Small intestine (tissue), 7 donors: ENCODE measurements around the gene GNLY. TPM values are rescaled to one million over a fixed set of nuclear protein-coding genes. Genes with fewer than 3 reads are reported as not detected.
"Not testable (repeated sequence)": the region's sequence is repeated elsewhere in the genome, so short reads cannot be mapped to it uniquely, and the experiment has no call there.

Experiments used
- DNase-seq, 2 donors: peaks; one replicate each; pipeline versions ENCODE4 v3.0.0 to v3.0.0-alpha.2; 2013
- FAIRE-seq: peaks from 2 replicates; lab custom pipeline; 2012; peaks lifted over from hg19 to GRCh38; lab: Jason Lieb, UNC
- H3K27ac ChIP-seq, 3 donors: one replicate each; pipeline ENCODE4 v1.5.1; 2013; ENCODE audit warnings: low read length in 2 of 3, mild to moderate bottlenecking in 2 of 3, control low read depth in 1 of 3, inconsistent platforms in 1 of 3, low read depth in 1 of 3, moderate library complexity in 1 of 3
- H3K27me3 ChIP-seq, 3 donors: one replicate each; pipeline ENCODE4 v1.6.1; 2013; ENCODE audit warnings: low read length in 3 of 3, inconsistent platforms in 1 of 3; ENCODE audit not compliant: control insufficient read depth in 3 of 3, insufficient read depth in 3 of 3
- H3K36me3 ChIP-seq, 3 donors: one replicate each; pipeline ENCODE4 v1.6.1; 2013; ENCODE audit warnings: low read length in 3 of 3, inconsistent platforms in 1 of 3, low read depth in 1 of 3, mild to moderate bottlenecking in 1 of 3, moderate library complexity in 1 of 3; ENCODE audit not compliant: control insufficient read depth in 3 of 3, insufficient read depth in 2 of 3
- H3K4me1 ChIP-seq, 3 donors: one replicate each; pipeline ENCODE4 v1.6.1; 2013; ENCODE audit warnings: low read length in 2 of 3, inconsistent platforms in 1 of 3, low read depth in 1 of 3, mild to moderate bottlenecking in 1 of 3, moderate library complexity in 1 of 3; ENCODE audit not compliant: control insufficient read depth in 3 of 3, insufficient read depth in 2 of 3
- H3K4me3 ChIP-seq, 3 donors: one replicate each; pipeline ENCODE4 v1.5.1; 2013; ENCODE audit warnings: low read length in 3 of 3, control low read depth in 1 of 3, inconsistent platforms in 1 of 3, low read depth in 1 of 3, mild to moderate bottlenecking in 1 of 3, moderate library complexity in 1 of 3
- H3K9me3 ChIP-seq, 2 donors: one replicate each; pipeline ENCODE4 v1.6.1; 2013; ENCODE audit warnings: low read depth in 1 of 2, low read length in 1 of 2; ENCODE audit not compliant: control insufficient read depth in 2 of 2, insufficient read depth in 1 of 2
- WGBS, 3 donors: extraction: QIAGEN DNeasy Blood & Tissue Kit; methylation state at CpG; one replicate each; pipeline ENCODE4 v1.1.7; 2013; 5-methylcytosine and 5-hydroxymethylcytosine counted together
- polyA plus RNA-seq, 4 donors: library from polyadenylated mRNA; stranded (reverse) in 3 of 4; unstranded in 1 of 4; fragments of 200-250 nt in 3 of 4; fragments of 120-200 nt in 1 of 4; gene quantifications; one replicate each; pipeline versions ENCODE4 v1.2.1 to v1.2.3, GENCODE V29; 2013
- donor health status: healthy with polysubstance abuse.
- donor health status: control.
- donor health status: control.
- donor health status: Bipolar disorder and iron deficiency.
- donor health status: healthy.

GNLY gene
- polyA plus RNA-seq, 4 donors = 1.4 to 2.1 (median 1.4) TPM; not detected in 1

- FAIRE-seq (no peak), DNase-seq (no peak)
- no peaks in the 10 kb centered on the region for H3K9me3 ChIP-seq
- H3K4me3 ChIP-seq = no peak overlapping the region
- peaks cover 0 to 8% (median 3%) of the 10 kb centered on the region in 3 donors for H3K27me3 ChIP-seq
- H3K36me3 ChIP-seq = no peaks in the 10 kb centered on the region
- peaks cover 0 to 3% (median 2%) of the 10 kb centered on the region in 3 donors for H3K4me1 ChIP-seq
- H3K27ac ChIP-seq = peak overlapping the region in 1 of 3 donors; percentile 52
- 65 to 80% (median 73%) methylated on average over 15 of the region's 15 CpGs for WGBS, 3 donors
Observed at GRCh38 chr2:85712336-85712735, 18.2 kb downstream of the GNLY start.

- H3K9me3 ChIP-seq = no peaks in the 10 kb centered on the region
- peaks cover 0 to 3% (median 2%) of the 10 kb centered on the region in 3 donors for H3K4me1 ChIP-seq
- no peak for FAIRE-seq
- H3K4me3 ChIP-seq = no peak overlapping the region
- 50 to 71% (median 54%) methylated on average over 9 of the region's 9 CpGs for WGBS, 3 donors
- DNase-seq = no peak
- H3K36me3 ChIP-seq = no peaks in the 10 kb centered on the region
- H3K27ac ChIP-seq = peak overlapping the region in 1 of 3 donors; percentile 59
- peaks cover 0 to 8% (median 3%) of the 10 kb centered on the region in 3 donors for H3K27me3 ChIP-seq
Observed at GRCh38 chr2:85712849-85713612, 18.9 kb downstream of the GNLY start.

- WGBS, 3 donors = 85 to 91% (median 86%) methylated on average over 5 of the region's 5 CpGs
Observed at GRCh38 chr2:85713836-85714235, 19.7 kb downstream of the GNLY start.

GRCh38 chr2:85714421-85714820 is 20.3 kb downstream of the GNLY start:
- FAIRE-seq, H3K27ac ChIP-seq: not testable (repeated sequence)
- 72 to 89% (median 79%) methylated on average over 7 of the region's 7 CpGs for WGBS, 3 donors

More at GRCh38 chr2:85713836-85714235, 19.7 kb downstream of the GNLY start:
- Histone ChIP-seq H3K4me3 (no peak overlapping the region), H3K9me3 (no peaks in the 10 kb centered on the region), H3K27ac (no peak overlapping the region), H3K36me3 (no peaks in the 10 kb centered on the region), H3K4me1 (peaks cover 0 to 4% (median 2%) of the 10 kb centered on the region in 3 donors), H3K27me3 (peaks cover 0 to 8% (median 3%) of the 10 kb centered on the region in 3 donors)
- FAIRE-seq = no peak
- DNase-seq = no peak

GRCh38 chr2:85714841-85715240 is 20.7 kb downstream of the GNLY start:
- Histone ChIP-seq H3K4me3 (no peak overlapping the region), H3K9me3 (no peaks in the 10 kb centered on the region), H3K27ac (no peak overlapping the region), H3K4me1 (peaks cover 0 to 11% (median 2%) of the 10 kb centered on the region in 3 donors), H3K36me3 (no peaks in the 10 kb centered on the region), H3K27me3 (peaks cover 0 to 8% (median 3%) of the 10 kb centered on the region in 3 donors)
- 68 to 75% (median 71%) methylated on average over 8 of the region's 8 CpGs for WGBS, 3 donors
- FAIRE-seq (no peak), DNase-seq (no peak)

More at GRCh38 chr2:85714421-85714820, 20.3 kb downstream of the GNLY start:
- not testable (repeated sequence) for DNase-seq, H3K4me1 ChIP-seq, H3K27me3 ChIP-seq, H3K9me3 ChIP-seq, H3K36me3 ChIP-seq, H3K4me3 ChIP-seq

GRCh38 chr2:85716346-85716914 is 22.3 kb downstream of the GNLY start:
- FAIRE-seq = no peak
- Histone ChIP-seq H3K27ac (no peak overlapping the region), H3K36me3 (no peaks in the 10 kb centered on the region), H3K9me3 (no peaks in the 10 kb centered on the region), H3K4me1 (peaks cover 0 to 8% (median 2%) of the 10 kb centered on the region in 3 donors), H3K27me3 (peaks cover 0 to 10% (median 3%) of the 10 kb centered on the region in 3 donors), H3K4me3 (no peak overlapping the region)
- 82 to 88% (median 83%) methylated on average over 13 of the region's 13 CpGs for WGBS, 3 donors
- no peak for DNase-seq

- H3K4me3 ChIP-seq = no peak overlapping the region
- FAIRE-seq (no peak), DNase-seq (no peak)
- WGBS, 3 donors = 68 to 74% (median 73%) methylated on average over 15 of the region's 15 CpGs
- no peaks in the 10 kb centered on the region for H3K36me3 ChIP-seq
- H3K9me3 ChIP-seq = no peaks in the 10 kb centered on the region
- H3K4me1 ChIP-seq = peaks cover 0 to 8% (median 2%) of the 10 kb centered on the region in 3 donors
- H3K27me3 ChIP-seq = peaks cover 0 to 10% (median 3%) of the 10 kb centered on the region in 3 donors
- no peak overlapping the region for H3K27ac ChIP-seq
Observed at GRCh38 chr2:85717308-85718008, 23.3 kb downstream of the GNLY start.

GRCh38 chr2:85718009-85718391 is 23.8 kb downstream of the GNLY start:
- Histone ChIP-seq H3K9me3 (no peaks in the 10 kb centered on the region), H3K27ac (no peak overlapping the region), H3K36me3 (no peaks in the 10 kb centered on the region), H3K27me3 (peaks cover 0 to 10% (median 3%) of the 10 kb centered on the region in 3 donors), H3K4me1 (peaks cover 0 to 8% (median 0%) of the 10 kb centered on the region in 3 donors), H3K4me3 (no peak overlapping the region)
- FAIRE-seq (no peak), DNase-seq (no peak)
- 81 to 82% (median 82%) methylated on average over 7 of the region's 7 CpGs for WGBS, 3 donors
